ENCODE data around the gene NAALADL1.
"Not testable (repeated sequence)": the region's sequence is repeated elsewhere in the genome, so short reads cannot be mapped to it uniquely, and the experiment has no call there.

Gene NAALADL1

GRCh38 chr11:65047581-65048422 is 10.6 kb downstream of the NAALADL1 start:
- no peak for DNase-seq

- no peak for DNase-seq
Observed at GRCh38 chr11:65045728-65046127, 12.6 kb downstream of the NAALADL1 start.

- no peak for DNase-seq
Observed at GRCh38 chr11:65045061-65045460, 13.3 kb downstream of the NAALADL1 start.

- DNase-seq = peak; percentile 79
Observed at GRCh38 chr11:65043881-65044501, 14.4 kb downstream of the NAALADL1 start.

GRCh38 chr11:65042891-65043290 is 15.5 kb downstream of the NAALADL1 start:
- no peak for DNase-seq

- peak; percentile 98 for DNase-seq
Observed at GRCh38 chr11:65040847-65041622, 17.3 kb downstream of the NAALADL1 start, which contains the start of gene SAC3D1. SAC3D1 (plus strand) TSS chr11:65041210; CDS start chr11:65041293, 83 bp downstream.

- DNase-seq = no peak
Observed at GRCh38 chr11:65040520-65040846, 17.9 kb downstream of the NAALADL1 start.

GRCh38 chr11:65036931-65037330 is 21.4 kb downstream of the NAALADL1 start:
- DNase-seq = no peak

GRCh38 chr11:65035579-65035978 is 22.8 kb downstream of the NAALADL1 start:
- no peak for DNase-seq

- DNase-seq = no peak
Observed at GRCh38 chr11:65034423-65034822, 23.9 kb downstream of the NAALADL1 start.

GRCh38 chr11:65032216-65032615 is 26.1 kb downstream of the NAALADL1 start:
- DNase-seq = no peak

- peak; percentile 96 for DNase-seq
Observed at GRCh38 chr11:65027213-65028067, 30.9 kb downstream of the NAALADL1 start, which contains the start of gene SNX15. SNX15 (plus strand) TSS chr11:65027439; CDS start chr11:65027538, 99 bp downstream.

GRCh38 chr11:65026810-65027209 is 31.5 kb downstream of the NAALADL1 start:
- no peak for DNase-seq

- DNase-seq = not testable (repeated sequence)
Observed at GRCh38 chr11:65023502-65023901, 34.9 kb downstream of the NAALADL1 start.

- no peak for DNase-seq
Observed at GRCh38 chr11:65021509-65021908, 36.8 kb downstream of the NAALADL1 start.

GRCh38 chr11:65021003-65021402 is 37.4 kb downstream of the NAALADL1 start:
- DNase-seq = no peak

- DNase-seq = no peak
Observed at GRCh38 chr11:65019824-65020223, 38.5 kb downstream of the NAALADL1 start.

- DNase-seq = no peak
Observed at GRCh38 chr11:65017937-65018336, 40.4 kb downstream of the NAALADL1 start.

- no peak for DNase-seq
Observed at GRCh38 chr11:65016705-65017104, 41.6 kb downstream of the NAALADL1 start.

GRCh38 chr11:65014726-65015227 is 43.6 kb downstream of the NAALADL1 start:
- no peak for DNase-seq

- peak; percentile 92 for DNase-seq
Observed at GRCh38 chr11:65013888-65014725, 44.2 kb downstream of the NAALADL1 start, which contains the start of gene ARL2. ARL2 (plus strand) TSS chr11:65014160; CDS start chr11:65014208, 48 bp downstream.

Measured in EL (cell line).